ENCODE results near the gene ZNF827. TPM values are rescaled to one million over a fixed set of nuclear protein-coding genes. Genes with fewer than 3 reads are reported as not detected.

Gene ZNF827
- total and polyA plus RNA-seq, 7 donors = 1.7 to 15.2 (median 7.3) TPM

DNA sequence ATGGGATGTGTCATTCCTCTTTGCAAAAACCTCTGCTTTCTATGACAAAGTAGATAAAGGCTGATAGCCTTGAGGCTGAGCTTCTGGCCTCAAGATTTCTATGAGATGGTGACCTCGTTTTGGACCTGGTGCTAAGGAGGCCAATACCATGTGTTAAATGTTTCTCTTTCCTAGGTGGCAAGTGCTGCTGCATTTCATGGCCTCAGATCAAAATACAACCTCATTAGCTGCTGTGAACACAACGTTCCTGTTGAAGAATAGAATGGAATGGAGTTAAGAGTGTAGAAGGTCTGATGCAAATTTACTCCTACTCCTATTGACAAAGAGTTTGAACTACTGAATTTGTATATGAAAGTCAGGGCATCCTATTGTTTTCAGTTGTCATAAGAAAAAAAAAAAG lies 146.6 kb downstream of the ZNF827 start:
- peaks cover 25% of the 10 kb centered on the region for H3K4me1 ChIP-seq
- H3K9me3 ChIP-seq = no peaks in the 10 kb centered on the region
- intact Hi-C loops (cut with DNase I) = loop anchor here in 1 of 2 donors (5.0 to 10.0 kb wide), 2 partner anchors 50 to 107 kb away; partner anchors contain the start of gene C4orf51
- peak; percentile 53 to 95 (median 86) for ATAC-seq
- no peak for DNase-seq
- H3K27me3 ChIP-seq (ENCODE audit: insufficient read depth in 3 of 3, low read length in 2 of 3) = no peaks in the 10 kb centered on the region
- H3K36me3 ChIP-seq (ENCODE audit: insufficient read depth in 1 of 2, low read depth in 1 of 2) = no peaks in the 10 kb centered on the region
- no peak for TF ChIP-seq CTCF (IDR thresholded peaks at IDR 0.05)
- 14 to 17% (median 17%) methylated on average over 2 of the region's 2 CpGs for WGBS, 3 donors
- H3K4me3 ChIP-seq = no peak overlapping the region
- H3K27ac ChIP-seq = peak overlapping the region; percentile 80

DNA sequence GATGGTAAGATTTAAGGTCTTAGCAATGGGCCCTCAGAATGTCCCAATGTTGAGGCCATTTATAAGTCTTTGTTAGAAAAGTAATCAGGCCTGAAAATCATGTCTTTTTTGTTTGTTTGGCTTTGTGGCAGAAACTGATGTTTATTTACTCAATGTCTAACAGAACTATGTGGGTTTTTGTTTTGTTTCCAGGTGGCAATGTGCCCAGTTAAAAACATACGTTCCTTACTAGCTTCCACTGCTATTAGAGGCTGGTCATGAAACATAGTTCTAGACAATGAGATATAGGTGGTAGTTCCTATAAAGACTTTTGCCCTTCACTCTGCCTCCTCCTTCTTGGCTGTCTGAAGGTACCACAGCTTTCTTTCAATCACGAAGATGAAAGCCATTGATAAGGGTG lies 149.9 kb downstream of the ZNF827 start:
- Histone ChIP-seq H3K9me3 (peaks cover 6% of the 10 kb centered on the region), H3K27ac (no peak overlapping the region), H3K27me3 (ENCODE audit: insufficient read depth in 3 of 3, low read length in 2 of 3) (no peaks in the 10 kb centered on the region), H3K4me3 (no peak overlapping the region), H3K4me1 (peaks cover 31% of the 10 kb centered on the region), H3K36me3 (ENCODE audit: insufficient read depth in 1 of 2, low read depth in 1 of 2) (no peaks in the 10 kb centered on the region)
- no peak for DNase-seq
- no peak for ATAC-seq
- TF ChIP-seq CTCF (IDR thresholded peaks at IDR 0.05) = no peak
- intact Hi-C loops (cut with DNase I) = no loop called here
- 68 to 74% (median 72%) methylated on average over 2 of the region's 2 CpGs for WGBS, 3 donors

- no peak overlapping the region for H3K27ac ChIP-seq
- ATAC-seq = peak; percentile 42 to 95 (median 66)
These were observed 151.8 kb downstream of the ZNF827 start for GRCh38 chr4:145786830-145787229.

DNA sequence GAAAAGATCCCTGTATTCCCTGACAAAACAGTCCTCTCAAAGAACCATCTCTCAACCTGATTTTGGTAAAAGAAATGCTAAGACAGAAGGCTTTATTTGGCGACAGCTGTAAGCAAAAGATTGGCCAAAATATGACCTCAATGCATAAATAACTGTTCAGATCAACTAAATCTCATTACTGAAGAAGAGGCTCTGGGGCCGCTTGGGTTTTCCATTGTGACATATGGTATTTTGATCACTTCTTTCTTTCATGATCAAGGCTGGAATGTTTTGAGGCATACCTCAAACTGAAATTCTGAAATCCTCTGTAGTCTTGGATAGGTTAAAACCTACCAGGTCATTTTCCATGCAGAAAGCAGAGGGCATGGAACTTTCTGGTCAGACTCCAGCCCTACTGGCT lies 152.4 kb downstream of the ZNF827 start:
- no peak for TF ChIP-seq CTCF (IDR thresholded peaks at IDR 0.05)
- intact Hi-C loops (cut with DNase I) = no loop called here
- Histone ChIP-seq H3K27me3 (ENCODE audit: insufficient read depth in 3 of 3, low read length in 2 of 3) (no peaks in the 10 kb centered on the region), H3K9me3 (peaks cover 8% of the 10 kb centered on the region), H3K4me1 (peaks cover 16% of the 10 kb centered on the region), H3K4me3 (no peak overlapping the region), H3K36me3 (ENCODE audit: insufficient read depth in 1 of 2, low read depth in 1 of 2) (no peaks in the 10 kb centered on the region), H3K27ac (no peak overlapping the region)
- DNase-seq (no peak), ATAC-seq (no peak)
- WGBS, 3 donors = 49 to 58% (median 55%) methylated on average over 2 of the region's 2 CpGs

More at GRCh38 chr4:145786830-145787229, 151.8 kb downstream of the ZNF827 start:
- no peak for TF ChIP-seq CTCF (IDR thresholded peaks at IDR 0.05)
- no peaks in the 10 kb centered on the region for H3K27me3 ChIP-seq (ENCODE audit: insufficient read depth in 3 of 3, low read length in 2 of 3)
- no peaks in the 10 kb centered on the region for H3K36me3 ChIP-seq (ENCODE audit: insufficient read depth in 1 of 2, low read depth in 1 of 2)
- intact Hi-C loops (cut with DNase I) = no loop called here
- DNase-seq = no peak
- no peak overlapping the region for H3K4me3 ChIP-seq
- H3K9me3 ChIP-seq = peaks cover 8% of the 10 kb centered on the region
- WGBS, 3 donors = 68 to 81% (median 72%) methylated on average over 5 of the region's 5 CpGs
- peaks cover 21% of the 10 kb centered on the region for H3K4me1 ChIP-seq

DNA sequence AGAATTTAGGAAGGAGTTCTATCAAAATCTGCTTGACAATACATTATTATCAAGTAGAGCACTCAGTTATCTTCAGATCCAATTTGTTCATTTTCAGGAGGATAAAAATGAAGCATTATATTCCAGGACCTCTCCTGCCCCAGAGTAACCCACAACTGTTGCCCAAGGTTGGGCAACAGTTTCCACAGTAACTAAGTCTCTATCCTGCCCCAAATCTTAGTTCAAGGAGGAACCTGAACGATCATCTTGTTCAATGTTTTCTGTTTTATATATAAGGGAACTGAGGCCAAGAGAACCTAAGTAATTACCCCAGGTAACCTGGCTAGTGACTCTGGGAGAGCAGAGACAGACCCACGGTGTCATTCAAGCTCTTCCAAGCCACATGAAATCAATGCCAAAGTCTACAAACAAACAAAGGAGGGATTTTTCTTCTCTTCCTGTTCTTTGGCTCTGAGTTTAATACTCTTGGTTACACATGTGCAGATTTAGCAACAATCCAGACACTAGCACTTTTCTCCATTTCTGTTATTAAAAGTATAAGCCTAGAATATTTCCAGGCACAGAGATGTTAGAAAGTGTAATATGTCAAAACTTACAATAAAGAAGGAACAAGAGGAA lies 153.1 kb downstream of the ZNF827 start:
- no peak overlapping the region for H3K4me3 ChIP-seq
- no peak for DNase-seq
- no peak for TF ChIP-seq CTCF (IDR thresholded peaks at IDR 0.05)
- no peaks in the 10 kb centered on the region for H3K27me3 ChIP-seq (ENCODE audit: insufficient read depth in 3 of 3, low read length in 2 of 3)
- peaks cover 8% of the 10 kb centered on the region for H3K9me3 ChIP-seq
- H3K36me3 ChIP-seq (ENCODE audit: insufficient read depth in 1 of 2, low read depth in 1 of 2) = no peaks in the 10 kb centered on the region
- intact Hi-C loops (cut with DNase I) = no loop called here
- no peak overlapping the region for H3K27ac ChIP-seq
- peak in 1 of 4 donors; percentile 43 for ATAC-seq
- 18 to 22% (median 21%) methylated on average over 2 of the region's 2 CpGs for WGBS, 3 donors
- peaks cover 15% of the 10 kb centered on the region for H3K4me1 ChIP-seq
